ENCODE results near the gene GPC1.
"Not testable (repeated sequence)": the region's sequence is repeated elsewhere in the genome, so short reads cannot be mapped to it uniquely, and the experiment has no call there.

The GPC1 gene, protein sequence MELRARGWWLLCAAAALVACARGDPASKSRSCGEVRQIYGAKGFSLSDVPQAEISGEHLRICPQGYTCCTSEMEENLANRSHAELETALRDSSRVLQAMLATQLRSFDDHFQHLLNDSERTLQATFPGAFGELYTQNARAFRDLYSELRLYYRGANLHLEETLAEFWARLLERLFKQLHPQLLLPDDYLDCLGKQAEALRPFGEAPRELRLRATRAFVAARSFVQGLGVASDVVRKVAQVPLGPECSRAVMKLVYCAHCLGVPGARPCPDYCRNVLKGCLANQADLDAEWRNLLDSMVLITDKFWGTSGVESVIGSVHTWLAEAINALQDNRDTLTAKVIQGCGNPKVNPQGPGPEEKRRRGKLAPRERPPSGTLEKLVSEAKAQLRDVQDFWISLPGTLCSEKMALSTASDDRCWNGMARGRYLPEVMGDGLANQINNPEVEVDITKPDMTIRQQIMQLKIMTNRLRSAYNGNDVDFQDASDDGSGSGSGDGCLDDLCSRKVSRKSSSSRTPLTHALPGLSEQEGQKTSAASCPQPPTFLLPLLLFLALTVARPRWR

DNA sequence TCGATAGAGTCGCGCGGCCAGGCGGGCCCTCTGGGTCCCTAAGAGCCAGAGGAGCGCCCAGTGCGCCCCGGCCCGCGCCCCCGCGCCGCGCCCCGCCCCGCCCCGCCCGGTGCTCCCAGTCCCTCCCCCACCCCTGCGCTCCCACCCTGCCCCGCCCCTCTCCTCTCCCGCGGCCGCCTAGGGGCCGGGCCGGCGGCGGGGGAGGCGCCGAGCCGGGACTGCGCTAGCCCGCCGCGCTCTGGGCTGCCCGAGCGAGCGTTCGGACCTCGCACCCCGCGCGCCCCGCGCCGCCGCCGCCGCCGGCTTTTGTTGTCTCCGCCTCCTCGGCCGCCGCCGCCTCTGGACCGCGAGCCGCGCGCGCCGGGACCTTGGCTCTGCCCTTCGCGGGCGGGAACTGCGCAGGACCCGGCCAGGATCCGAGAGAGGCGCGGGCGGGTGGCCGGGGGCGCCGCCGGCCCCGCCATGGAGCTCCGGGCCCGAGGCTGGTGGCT, at the start of gene GPC1:
Gene GPC1, plus strand, starts transcription at position 207 of the 491 bp plus-strand sequence. Its CDS starts 256 bp downstream, at position 463.
- DNase-seq = no peak

DNA sequence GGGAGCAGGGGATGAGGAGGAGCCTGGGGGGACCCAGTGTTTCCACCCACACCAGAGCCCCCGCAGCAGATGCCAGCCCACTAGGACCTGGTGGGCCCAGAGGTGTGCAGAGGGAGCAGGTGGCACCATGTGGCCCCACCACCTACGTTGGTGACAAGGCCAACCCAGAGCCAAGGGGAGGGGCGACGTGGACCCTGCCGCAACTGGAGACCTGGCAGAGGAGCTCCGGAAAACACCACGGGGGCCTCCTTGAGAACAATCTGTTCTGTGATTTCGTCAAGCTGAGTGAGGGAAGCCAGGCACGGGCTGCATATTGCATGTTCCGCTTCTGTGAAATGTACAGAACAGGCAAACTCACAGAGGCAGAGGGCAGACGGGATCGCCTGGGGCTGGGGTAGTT, 49.1 kb upstream of the GPC1 start:
- no peak for DNase-seq

DNA sequence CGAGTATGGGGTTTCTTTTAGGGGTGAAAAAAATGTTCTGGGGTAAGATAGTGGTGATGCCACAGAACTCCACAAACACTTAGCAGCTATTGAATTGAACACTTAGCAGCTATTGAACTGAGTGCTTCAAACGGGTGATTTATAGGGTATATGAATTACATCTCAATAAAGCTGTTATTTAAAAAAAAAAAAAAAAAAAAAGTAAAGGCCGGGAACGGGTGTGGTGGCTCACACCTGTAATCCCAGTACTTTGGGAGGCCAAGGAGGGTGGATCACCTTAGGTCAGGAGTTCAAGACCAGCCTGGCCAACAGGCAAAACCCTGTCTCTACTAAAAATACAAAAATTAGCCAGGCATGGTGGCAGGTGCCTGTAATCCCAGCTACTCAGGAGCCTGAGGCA, 48.7 kb upstream of the GPC1 start:
- DNase-seq = not testable (repeated sequence)

DNA sequence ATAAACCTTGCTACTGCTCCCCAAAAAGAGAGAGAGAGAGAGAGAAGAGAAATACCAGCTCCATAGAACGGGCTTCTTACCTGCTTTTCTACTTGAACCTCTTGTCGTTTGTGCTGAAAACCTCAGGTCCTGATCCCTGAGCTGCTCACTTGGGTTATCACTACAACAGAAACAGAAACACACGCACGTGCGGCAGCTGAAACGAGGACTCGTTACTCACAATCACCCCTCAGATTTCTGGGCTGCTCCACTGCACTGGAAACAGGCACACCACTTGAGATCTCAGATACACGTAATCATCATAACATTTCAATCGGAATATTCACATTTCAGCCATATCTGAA, 48.2 kb upstream of the GPC1 start:
- DNase-seq = no peak

DNA sequence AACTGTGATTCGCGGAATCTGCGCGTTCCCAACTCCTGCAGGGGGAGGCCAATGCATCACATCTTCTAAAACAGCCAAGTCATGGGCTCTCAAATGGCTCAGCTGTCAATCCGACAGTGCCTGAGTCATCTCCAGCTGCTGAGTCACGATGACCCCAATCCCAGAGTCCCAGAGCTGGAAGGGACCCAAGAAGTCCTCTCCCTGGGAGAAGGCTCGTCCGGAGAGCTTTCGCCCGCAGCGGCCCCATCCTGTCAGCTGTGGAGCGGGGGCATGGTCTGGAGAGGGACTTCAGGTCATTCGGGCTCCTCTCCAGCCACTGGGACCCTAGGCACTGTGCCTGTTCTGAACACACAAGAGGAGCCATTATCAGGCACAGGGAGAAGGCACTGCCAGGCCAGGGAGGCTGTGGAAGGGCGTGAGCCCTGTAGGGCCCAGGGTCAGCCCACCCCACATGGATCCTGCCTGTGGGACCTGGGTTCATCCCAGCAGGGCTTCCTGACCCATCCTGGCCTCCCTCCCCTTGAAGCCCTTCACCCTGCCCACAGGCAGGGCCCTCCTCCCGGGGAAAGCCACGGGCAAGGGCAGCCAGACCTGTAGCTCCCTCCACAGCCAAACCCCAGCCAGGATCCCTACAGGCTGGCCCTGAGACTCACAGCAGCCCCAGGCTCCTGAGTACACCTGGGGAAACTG, 47.6 kb upstream of the GPC1 start:
- no peak for DNase-seq

DNA sequence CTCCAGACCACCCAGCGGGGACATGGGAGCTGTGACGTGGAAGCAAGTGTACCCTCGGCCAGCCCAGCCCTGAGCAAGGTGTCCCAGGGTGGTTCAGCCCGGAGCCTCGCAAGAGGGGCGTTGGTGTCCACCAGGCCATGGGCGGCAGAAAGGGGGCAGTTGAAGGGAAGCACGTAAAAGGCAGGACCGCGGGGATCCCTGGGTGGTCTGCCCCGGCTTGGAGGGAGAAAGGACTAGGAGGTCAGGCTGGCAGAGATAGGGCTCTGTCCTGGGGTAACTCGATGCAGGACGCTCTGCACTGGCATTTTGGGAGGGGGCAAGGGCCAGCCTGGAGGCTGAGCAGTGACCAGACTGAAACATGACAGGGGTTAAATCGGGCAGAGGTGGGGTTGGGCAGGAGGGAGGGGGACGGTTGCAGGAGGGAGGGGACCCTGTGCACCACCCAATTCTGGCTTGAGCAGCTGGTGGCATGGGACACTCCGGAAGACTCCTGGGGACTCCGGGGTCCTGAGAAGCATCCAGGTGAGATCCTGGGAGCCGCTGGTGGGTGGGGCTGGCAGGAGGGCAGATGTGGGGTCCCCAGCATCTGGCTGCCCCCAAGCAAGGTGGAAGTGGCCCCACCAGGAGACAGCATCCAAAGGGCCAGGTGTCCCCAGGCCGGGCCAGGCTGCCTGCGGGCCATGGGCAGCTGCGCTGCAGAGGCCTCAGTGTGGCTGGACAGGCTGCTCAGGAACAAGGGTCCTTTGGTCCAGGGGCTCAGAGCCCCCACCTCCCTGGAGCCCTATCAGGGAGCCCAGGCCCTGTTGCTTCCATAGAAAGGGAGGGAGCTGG, 46.8 kb upstream of the GPC1 start:
- DNase-seq = no peak

DNA sequence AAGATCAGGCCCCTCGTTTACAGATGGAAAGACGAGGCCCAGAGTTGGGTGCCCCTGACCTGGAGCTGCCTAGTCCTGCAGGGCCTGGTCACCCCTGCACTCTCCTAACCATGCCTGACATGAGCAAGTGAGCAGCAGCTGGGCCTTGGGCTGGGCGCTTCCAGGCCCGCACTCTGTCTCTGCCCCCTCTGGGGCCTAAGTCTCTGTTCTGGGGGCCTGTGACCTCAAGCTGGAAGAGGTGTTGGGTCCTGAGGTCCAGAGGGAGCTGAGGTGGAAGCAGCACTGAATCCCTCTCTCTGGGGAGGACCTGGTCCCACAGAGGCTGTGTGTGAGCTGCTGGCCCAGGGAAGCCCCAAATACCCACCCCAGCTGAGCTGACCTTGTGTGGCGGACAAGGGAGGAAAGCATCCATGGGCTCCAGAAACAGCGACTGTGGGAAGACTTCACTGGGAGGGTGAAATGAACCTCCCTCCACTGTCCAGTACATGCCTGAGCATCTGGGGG, 46.1 kb upstream of the GPC1 start:
- no peak for DNase-seq

DNA sequence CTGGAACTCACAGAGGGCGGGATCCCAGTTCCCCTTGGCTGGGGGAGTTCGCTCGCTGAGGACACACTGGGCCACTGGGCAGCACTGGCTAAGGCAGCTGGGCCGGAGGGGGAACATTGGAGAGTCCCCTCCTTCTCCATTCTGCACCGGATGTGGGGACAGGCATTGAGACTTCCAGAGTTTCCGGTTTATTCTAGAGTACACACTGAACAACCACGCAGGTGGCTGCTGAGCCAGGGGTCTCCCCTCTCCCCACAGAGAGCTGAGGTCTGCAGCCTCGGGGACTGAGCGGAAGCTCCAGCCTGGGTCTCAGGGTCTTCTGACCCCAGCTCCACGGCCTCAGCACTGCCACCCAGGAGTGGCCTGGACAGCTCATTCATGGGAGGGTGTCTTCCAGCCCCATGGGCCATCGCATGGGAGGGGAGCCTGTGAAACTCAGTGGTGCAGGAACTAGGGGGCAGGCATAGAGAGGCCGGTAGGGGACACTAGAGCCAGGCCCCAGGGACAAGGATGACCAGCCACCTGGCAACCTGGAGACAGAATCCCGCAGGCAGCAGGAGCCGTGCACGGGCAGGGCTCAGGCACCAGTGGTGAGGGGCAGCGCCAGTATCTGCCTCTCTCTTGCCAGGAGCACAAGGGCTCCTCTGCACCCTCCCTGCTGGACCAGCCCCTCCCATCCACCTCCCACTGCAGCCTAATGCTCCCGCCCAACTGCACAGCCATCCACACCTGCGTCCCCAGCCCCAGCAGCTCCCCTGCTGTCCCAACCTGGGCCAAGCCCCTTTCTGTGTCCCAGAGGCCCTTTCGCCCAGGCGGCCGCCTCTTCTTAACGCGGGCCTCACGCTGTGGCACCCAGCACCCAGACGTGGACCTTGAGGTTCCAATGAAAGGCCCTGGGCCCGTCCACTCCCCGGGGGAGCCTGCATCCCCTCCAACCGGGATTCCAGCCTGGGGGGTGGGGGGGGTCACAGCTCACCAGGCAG, 45.1 kb upstream of the GPC1 start:
- DNase-seq = no peak

DNA sequence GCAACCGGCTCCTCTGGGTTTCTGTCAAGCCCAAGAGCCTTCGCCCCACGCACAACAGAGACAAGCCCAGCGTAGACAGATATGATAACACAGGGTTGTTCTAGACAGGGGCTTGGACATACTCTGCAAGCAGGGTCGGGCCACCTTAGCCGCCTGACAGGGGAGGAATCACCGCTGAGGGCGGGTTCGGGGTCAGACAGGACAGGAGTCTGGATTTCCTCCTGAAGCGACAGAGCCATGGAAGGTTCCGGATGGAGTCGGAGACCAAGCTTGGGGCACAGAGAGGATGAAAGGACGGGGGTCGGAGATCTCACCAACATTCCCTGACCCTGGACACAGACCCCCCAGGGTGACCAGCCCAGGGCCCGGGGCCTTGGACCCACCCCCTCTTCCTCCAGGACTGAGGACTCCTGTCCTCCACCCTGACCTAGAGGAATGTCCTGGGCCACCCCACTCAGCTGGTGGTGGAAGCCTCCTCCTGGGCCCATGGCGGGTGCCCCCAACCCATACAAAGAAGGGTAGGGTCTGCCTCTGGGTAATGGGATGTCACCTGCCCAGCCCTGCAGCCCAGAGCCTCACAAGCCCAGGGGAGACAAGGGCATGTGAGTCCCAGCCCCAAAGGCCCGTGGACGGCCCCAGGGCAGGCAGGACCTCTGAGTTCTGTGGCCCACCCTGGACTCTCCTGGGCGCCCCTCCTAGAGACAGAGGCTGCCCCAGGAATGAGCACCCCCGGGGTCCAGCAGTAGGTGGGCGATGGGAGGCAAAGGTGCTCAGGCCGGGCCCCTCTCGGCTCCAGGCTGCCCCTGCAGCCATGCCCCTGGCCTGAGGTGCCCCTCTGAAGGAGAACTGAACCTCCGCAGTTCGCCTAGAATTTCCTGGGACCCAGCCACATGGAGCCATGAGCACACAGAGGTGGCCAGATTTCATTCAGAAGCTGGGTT, 44.1 kb upstream of the GPC1 start:
- DNase-seq = no peak

DNA sequence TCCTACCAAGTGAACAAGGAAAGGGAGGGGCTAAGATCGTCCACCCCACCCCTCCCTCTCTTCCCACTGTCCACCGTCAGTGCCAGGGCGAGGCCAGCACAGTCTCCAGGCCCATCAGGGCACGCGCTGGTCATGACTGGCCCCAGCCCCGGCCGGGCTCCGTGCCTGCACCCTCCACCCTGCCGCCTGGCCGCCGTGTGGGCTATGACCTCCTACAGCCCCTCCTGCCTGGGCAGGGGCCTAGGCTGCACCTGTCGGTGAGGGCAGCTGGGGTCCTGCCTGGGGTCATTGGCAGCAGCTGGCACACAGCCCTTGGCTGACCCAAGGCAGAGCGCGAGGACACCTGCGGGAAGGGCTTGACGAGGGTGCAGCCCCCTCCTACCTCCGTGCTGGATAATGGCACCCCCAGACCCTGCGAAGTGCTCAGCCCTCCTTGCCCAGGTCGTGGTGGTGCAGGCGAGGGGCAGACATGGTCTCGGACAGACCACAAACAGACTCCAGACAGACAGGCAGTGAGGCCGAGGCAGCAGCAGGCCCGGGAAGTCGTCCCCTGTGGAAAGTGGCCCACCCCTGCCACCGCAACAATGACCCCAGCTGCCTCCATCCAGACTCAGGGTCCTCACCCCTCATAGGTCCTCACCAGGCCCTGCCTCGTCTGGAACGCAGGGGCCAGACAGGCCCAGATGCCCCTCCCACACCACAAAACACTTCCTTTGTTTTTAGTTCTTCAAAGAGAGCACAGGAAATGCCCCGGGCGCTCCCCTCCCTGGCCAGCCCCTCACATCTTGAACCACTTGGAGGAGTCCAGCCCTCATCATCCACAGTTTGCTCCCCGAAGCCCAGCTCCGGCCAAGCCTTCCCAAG, 43.1 kb upstream of the GPC1 start:
- no peak for DNase-seq

DNA sequence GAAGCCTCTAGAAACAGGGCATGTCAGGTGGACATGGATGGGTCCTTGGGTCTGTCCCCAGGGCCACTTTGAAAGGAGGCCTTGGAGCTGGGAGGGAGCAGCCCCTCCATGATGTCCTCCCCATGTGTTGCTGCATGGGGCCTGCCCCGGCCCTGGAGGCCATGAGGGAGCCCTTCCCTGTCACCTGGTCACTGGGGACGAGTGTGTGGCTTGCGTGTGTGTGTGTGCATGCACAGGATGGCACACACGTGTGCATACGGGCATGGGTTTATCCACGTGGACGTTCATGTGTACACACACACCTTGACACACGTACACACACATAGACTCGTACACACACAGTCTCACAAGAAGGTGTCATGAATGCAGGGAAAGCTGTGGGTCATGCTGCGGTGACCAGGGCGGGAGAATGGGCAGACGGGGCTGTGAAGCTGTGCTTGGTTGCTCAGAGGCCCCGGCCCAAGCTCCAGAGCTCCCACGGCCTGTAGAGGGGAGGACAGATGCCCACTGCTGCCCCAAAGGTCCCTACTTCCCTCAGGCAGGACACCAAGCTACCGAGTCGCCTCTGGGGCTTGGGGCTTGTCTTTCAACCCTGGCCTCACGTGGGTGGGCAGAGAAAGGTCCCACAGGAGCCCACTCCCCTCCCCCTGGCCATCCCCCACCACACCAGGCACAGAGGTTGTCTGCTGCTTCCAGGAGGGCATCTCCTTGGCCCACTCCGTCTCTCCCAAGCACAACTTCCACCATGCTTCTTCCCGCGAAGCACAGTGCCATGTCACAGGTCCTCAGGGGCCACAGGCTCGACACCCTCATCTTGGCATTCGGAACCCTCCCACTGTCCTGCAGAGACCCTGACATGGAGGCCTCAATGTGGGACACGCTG, 42.3 kb upstream of the GPC1 start:
- DNase-seq = no peak

DNA sequence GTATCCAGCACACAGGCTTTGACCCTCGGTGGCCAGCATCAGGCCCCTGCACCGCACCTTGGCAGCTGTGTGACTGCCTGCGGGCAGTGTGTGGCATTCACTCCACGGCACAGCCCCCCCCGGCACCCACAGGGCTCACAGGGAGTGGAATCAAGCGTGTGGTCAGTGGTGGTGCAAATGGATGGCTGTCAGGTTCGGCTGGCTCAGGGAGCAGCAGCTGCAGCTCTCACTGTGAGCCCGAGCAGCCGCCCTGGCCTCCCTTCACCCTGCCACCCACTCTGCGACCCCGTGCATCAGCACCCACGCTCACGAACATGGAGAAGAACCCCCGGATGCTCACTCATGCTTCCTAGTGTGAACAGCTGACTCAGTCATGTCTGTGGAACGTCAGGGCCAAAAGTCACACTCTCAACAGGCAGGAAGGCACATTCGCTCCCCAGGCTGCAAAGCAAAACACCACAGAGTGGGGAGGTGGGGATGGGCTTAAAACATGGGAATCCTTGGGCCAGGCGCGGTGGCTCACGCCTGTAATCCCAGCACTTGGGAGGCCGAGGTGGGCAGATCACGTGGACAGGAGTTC, 41.5 kb upstream of the GPC1 start:
- no peak for DNase-seq

DNA sequence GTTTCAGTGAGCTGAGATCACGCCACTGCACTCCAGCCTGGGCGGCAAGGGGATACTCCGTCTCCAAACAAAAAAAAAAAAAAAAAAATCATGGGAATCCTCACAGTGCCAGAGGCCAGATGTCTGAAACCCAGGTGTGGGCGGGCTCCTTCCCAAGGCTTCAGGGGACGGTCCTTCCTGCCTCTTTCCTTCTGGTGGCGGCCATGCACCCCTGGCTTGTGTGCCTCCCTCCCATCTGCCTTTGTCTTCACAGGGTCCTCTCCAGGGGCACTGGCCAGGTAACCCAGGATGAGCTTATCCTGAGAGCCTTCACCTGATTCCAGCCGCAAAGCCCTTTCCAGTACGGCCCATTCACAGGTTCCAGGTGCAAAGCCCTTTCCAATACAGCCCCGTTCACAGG, 40.9 kb upstream of the GPC1 start:
- DNase-seq = no peak

DNA sequence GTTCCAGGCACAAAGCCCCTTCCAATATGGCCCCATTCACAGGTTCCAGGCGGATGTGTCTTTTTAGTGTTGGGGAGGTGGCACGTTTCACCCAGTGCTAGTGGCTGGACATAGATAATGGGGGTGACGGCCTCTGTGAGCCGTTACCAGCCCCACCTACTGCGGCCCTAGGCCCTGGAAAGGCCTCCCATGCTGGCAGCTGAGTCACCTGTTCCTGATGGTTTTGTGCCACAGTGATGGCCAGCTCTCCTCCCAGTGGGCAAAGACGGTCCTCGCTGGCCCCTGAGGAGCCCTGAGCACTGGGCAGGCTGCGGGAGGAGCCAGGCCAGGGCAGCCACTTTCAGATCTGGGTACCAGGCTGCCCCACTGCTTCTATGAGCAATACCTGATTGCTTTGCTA, 40.0 kb upstream of the GPC1 start:
- no peak for DNase-seq

DNA sequence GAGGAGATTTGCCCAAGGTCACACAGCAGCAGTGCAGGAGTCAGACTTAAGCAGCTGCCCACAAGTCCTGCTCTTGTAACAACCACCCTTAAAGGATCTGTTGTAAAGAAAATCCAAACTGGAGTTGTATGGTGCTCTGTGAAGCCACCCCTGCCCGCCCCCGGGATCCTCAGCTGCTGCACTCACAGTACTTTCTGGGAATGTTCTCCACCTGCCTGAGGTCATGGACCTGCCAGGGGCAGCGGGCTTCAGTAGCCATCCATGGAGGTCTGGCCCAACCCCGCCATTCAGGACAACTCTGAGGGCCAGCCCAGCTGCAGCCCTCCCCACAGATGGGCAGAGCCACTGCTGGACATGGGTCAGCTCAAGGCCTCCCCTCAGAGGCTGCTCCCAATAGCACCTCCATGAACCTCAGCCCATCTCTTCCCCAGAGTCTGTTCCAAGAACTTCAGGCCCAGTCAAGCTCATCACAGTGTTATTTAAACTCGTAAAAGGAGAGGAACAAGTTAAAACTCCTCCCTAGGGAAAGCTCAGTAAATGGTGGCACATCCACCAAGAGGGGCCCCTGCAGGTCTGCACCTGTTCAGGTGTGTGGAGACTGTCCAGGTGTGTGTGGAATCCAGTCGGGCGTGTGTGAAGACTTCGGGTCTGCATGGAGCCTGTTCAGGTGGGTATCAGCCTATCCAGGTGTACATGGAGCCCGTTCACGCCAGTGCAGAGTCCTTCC, 39.4 kb upstream of the GPC1 start:
- DNase-seq = no peak

DNA sequence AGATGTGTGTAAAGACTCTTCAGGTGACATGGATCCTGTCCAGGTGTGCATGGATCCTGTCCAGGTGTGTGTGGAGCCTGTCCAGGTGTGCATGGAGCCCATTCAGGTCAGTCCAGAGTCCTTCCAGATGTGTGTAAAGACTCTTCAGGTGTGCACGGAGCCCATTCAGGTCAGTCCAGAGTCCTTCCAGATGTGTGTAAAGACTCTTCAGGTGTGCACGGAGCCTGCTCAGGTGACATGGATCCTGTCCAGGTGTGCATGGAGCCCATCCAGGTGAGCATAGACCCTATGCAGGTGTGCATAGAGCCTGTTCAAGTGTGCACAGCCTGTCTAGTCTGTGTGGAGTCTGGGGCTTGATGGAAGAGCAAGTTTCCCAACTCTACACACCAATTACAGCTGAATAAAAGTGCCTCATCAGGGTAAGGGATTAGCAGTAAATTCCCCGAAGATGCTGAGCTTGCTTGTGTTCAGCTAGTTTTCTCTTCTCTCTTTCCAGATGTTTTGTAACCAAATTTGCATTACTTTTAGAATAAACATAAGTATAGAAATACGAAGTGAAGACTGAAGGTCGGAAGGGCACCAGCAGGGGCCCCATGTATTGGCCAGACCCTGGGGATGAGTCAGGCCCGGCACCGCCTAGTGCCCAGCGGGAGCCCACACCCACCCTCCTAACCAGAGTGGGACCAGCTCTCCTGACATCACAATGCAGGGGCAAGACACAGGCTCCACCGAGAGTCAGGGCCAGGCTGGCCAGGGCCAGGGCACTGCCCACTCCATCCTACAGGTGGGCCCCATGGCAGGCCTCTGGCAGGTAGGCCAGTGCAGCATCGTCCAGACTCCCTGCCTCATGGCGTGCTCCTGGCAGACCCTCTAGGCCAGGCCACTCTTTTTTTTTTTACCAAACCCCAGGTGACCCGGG, 38.6 kb upstream of the GPC1 start:
- no peak for DNase-seq

All from KG1 (cell line).